ENCODE data around the gene UGT1A8.

UGT1A8 gene

GRCh38 chr2:233758141-233758540 lies 140.7 kb downstream of the UGT1A8 start:
- DNase-seq (ENCODE audit: low read depth in 1 of 2, low spot score in 1 of 2): no peak
- no peak overlapping the region for H3K4me3 ChIP-seq (replicated peaks; ENCODE audit: insufficient read depth, low read length)
- H3K27ac ChIP-seq (replicated peaks): no peak overlapping the region

DNA sequence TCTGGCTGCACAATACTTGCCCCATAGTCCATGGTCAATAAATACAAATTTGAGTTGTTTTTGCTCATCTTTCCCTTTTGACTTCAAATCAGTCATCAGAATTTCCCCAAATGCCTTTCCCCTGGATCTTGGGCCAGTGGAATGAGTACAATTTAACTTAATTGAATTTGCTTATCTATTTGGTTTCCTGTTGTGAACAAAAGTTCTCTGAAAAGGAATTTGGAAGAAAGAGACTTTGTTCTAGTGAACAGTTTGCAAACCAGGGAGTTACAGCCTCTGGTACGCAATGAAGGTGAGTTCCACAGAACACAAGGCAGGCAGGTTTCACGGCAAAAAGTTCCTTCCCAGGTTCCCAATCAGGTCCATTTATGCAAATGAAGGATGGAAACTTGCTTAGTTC lies 141.4 kb downstream of the UGT1A8 start:
- Histone ChIP-seq H3K27me3 (ENCODE audit: insufficient read depth, poor library complexity, severe bottlenecking) (no peaks in the 10 kb centered on the region), H3K27ac (replicated peaks) (no peak overlapping the region), H3K4me3 (replicated peaks; ENCODE audit: insufficient read depth, low read length) (no peak overlapping the region)
- DNase-seq (ENCODE audit: low read depth in 1 of 2, low spot score in 1 of 2): no peak
- no peak for TF ChIP-seq GABPA (IDR thresholded peaks at IDR 0.05; ENCODE audit: low read depth)
- TF ChIP-seq SPI1 (IDR thresholded peaks at IDR 0.05; ENCODE audit: borderline replicate concordance, low read depth): no peak
- TF ChIP-seq, protein P1, sequence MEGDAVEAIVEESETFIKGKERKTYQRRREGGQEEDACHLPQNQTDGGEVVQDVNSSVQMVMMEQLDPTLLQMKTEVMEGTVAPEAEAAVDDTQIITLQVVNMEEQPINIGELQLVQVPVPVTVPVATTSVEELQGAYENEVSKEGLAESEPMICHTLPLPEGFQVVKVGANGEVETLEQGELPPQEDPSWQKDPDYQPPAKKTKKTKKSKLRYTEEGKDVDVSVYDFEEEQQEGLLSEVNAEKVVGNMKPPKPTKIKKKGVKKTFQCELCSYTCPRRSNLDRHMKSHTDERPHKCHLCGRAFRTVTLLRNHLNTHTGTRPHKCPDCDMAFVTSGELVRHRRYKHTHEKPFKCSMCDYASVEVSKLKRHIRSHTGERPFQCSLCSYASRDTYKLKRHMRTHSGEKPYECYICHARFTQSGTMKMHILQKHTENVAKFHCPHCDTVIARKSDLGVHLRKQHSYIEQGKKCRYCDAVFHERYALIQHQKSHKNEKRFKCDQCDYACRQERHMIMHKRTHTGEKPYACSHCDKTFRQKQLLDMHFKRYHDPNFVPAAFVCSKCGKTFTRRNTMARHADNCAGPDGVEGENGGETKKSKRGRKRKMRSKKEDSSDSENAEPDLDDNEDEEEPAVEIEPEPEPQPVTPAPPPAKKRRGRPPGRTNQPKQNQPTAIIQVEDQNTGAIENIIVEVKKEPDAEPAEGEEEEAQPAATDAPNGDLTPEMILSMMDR (IDR thresholded peaks at IDR 0.05; ENCODE audit: insufficient read depth, low read length): no peak
- TF ChIP-seq, protein P2, sequence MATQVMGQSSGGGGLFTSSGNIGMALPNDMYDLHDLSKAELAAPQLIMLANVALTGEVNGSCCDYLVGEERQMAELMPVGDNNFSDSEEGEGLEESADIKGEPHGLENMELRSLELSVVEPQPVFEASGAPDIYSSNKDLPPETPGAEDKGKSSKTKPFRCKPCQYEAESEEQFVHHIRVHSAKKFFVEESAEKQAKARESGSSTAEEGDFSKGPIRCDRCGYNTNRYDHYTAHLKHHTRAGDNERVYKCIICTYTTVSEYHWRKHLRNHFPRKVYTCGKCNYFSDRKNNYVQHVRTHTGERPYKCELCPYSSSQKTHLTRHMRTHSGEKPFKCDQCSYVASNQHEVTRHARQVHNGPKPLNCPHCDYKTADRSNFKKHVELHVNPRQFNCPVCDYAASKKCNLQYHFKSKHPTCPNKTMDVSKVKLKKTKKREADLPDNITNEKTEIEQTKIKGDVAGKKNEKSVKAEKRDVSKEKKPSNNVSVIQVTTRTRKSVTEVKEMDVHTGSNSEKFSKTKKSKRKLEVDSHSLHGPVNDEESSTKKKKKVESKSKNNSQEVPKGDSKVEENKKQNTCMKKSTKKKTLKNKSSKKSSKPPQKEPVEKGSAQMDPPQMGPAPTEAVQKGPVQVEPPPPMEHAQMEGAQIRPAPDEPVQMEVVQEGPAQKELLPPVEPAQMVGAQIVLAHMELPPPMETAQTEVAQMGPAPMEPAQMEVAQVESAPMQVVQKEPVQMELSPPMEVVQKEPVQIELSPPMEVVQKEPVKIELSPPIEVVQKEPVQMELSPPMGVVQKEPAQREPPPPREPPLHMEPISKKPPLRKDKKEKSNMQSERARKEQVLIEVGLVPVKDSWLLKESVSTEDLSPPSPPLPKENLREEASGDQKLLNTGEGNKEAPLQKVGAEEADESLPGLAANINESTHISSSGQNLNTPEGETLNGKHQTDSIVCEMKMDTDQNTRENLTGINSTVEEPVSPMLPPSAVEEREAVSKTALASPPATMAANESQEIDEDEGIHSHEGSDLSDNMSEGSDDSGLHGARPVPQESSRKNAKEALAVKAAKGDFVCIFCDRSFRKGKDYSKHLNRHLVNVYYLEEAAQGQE (IDR thresholded peaks at IDR 0.05; ENCODE audit: insufficient replicate concordance, low read depth): no peak
- TF ChIP-seq POLR2AphosphoS5 (IDR thresholded peaks at IDR 0.05; ENCODE audit: low read depth): no peak

More at GRCh38 chr2:233758141-233758540, 140.7 kb downstream of the UGT1A8 start:
- no peaks in the 10 kb centered on the region for H3K27me3 ChIP-seq (ENCODE audit: insufficient read depth, poor library complexity, severe bottlenecking)
- no peak for TF ChIP-seq POLR2AphosphoS5 (IDR thresholded peaks at IDR 0.05; ENCODE audit: low read depth)
- TF ChIP-seq SPI1 (IDR thresholded peaks at IDR 0.05; ENCODE audit: borderline replicate concordance, low read depth): no peak
- TF ChIP-seq, protein P1 (IDR thresholded peaks at IDR 0.05; ENCODE audit: insufficient read depth, low read length): no peak
- TF ChIP-seq, protein P2 (IDR thresholded peaks at IDR 0.05; ENCODE audit: insufficient replicate concordance, low read depth): no peak
- no peak for TF ChIP-seq GABPA (IDR thresholded peaks at IDR 0.05; ENCODE audit: low read depth)

DNA sequence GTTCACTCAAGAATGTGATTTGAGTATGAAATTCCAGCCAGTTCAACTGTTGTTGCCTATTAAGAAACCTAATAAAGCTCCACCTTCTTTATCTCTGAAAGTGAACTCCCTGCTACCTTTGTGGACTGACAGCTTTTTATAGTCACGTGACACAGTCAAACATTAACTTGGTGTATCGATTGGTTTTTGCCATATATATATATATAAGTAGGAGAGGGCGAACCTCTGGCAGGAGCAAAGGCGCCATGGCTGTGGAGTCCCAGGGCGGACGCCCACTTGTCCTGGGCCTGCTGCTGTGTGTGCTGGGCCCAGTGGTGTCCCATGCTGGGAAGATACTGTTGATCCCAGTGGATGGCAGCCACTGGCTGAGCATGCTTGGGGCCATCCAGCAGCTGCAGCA lies 142.6 kb downstream of the UGT1A8 start, which contains the start of gene UGT1A1:
Gene UGT1A1 (plus strand): TSS at position 228 of the 400 bp plus-strand sequence. CDS start 18 bp downstream, at position 246.
- TF ChIP-seq SPI1 (IDR thresholded peaks at IDR 0.05; ENCODE audit: borderline replicate concordance, low read depth): no peak
- no peak for TF ChIP-seq POLR2AphosphoS5 (IDR thresholded peaks at IDR 0.05; ENCODE audit: low read depth)
- TF ChIP-seq GABPA (IDR thresholded peaks at IDR 0.05; ENCODE audit: low read depth): no peak
- TF ChIP-seq, protein P2 (IDR thresholded peaks at IDR 0.05; ENCODE audit: insufficient replicate concordance, low read depth): no peak
- TF ChIP-seq, protein P1 (IDR thresholded peaks at IDR 0.05; ENCODE audit: insufficient read depth, low read length): no peak
- Histone ChIP-seq H3K27me3 (ENCODE audit: insufficient read depth, poor library complexity, severe bottlenecking) (no peaks in the 10 kb centered on the region), H3K27ac (replicated peaks) (no peak within 1 kb of the TSS), H3K4me3 (replicated peaks; ENCODE audit: insufficient read depth, low read length) (no peak within 1 kb of the TSS)
- no peak for DNase-seq (ENCODE audit: low read depth in 1 of 2, low spot score in 1 of 2)

Measured in HL-60 (cell line).